G401.6 (cell line): ENCODE measurements around the gene MFAP5.
"Not testable (repeated sequence)": the region's sequence is repeated elsewhere in the genome, so short reads cannot be mapped to it uniquely, and the experiment has no call there.

Source experiments
- FAIRE-seq: peaks from 2 replicates; lab custom pipeline; 2012; peaks lifted over from hg19 to GRCh38; lab: Jason Lieb, UNC

MFAP5 gene

DNA sequence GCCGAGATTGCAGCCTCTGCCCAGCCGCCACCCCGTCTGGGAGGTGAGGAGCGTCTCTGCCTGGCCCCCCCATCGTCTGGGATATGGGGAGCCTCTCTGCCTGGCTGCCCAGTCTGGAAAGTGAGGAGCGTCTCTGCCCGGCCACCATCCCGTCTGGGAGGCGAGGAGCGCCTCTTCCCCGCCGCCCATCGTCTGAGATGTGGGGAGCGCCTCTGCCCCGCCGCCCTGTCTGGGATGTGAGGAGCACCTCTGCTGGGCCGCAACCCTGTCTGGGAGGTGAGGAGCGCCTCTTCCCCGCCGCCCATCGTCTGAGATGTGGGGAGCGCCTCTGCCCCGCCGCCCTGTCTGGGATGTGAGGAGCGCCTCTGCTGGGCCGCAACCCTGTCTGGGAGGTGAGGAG, 37.9 kb downstream of the MFAP5 start:
- FAIRE-seq, result not testable (repeated sequence)

DNA sequence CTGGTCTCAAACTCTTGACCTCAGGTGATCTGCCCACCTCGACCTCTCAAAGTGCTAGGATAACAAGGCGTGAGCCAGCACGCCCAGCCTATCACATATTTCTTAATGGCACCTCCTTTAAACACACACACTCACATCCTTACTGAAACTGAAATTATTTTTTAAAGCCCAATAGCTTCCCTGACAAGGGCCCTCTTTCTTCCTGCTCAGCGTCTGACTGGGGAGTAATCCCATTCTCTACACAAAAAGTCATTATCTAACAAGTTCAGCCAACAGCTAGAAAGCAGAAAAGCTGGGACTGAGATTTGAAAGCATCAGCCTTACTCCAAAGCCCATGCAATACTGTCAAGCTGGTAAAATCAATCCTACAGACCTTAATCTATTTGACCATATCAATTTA, 40.0 kb downstream of the MFAP5 start:
- no peak for FAIRE-seq

- FAIRE-seq, result no peak
These were observed 47.4 kb downstream of the MFAP5 start for GRCh38 chr12:8615206-8615605.

DNA sequence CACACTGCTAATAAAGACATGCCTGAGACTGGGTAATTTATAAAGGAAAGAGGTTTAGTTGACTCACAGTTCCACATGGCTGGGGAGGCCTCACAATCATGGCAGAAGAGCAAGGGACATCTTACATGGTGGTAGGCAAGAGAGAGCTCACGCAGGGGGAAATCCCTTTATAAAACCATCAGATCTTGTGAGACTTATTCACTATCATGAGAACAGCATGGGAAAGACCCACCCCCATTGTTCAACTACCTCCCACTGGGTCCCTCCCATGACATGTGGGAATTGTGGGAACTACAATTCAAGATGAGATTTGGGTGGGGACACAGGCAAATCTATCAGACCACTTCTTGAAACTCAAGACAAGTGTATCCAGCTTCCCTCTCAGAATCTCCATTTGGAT, 48.7 kb downstream of the MFAP5 start:
- FAIRE-seq, result not testable (repeated sequence)

GRCh38 chr12:8612629-8613028, 50.0 kb downstream of the MFAP5 start, which contains the start of gene AICDA:
AICDA (minus strand) TSS chr12:8612859; CDS start chr12:8612767, 92 bp downstream.
- no peak for FAIRE-seq

GRCh38 chr12:8609061-8609570, 53.5 kb downstream of the MFAP5 start:
- peak; percentile 77 for FAIRE-seq

DNA sequence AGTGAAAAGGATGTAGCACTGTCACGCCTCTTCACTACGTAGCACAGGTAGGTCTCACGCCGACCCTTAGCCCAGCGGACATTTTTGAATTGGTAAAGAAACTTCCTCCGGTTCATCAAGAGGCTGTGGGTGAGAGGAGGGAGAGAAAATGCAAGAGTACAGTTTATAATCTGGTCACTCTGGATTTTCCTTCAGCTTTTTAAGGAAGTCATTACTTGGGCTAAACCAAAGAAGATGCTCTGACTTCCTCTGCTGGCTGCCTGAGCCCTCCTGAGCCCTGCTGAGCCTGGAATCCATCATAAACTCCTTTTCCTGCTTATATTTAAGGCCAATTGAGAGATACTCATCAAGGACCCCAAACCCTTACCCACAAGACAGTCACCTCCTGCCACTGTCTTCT, 55.7 kb downstream of the MFAP5 start:
- no peak for FAIRE-seq

GRCh38 chr12:8605057-8605456, 57.6 kb downstream of the MFAP5 start:
- FAIRE-seq, result no peak

DNA sequence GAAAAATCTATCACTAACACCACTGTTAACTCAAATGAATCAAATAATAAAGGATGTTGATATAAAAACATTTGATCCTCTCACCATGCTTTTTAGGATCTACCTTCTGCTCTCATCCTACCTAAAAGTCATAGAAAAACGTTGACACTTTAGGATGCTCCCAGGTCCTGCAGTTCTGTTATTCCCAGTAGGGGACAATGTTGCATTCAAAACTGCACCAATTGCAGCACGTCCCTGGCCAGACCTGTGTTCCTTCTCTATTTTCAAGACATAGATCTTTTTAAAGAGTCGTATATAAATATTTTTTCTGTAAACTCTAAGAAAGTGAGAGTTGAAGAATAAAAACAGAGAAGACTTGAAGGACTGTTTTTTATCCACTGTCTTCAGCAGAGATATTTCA, 58.8 kb downstream of the MFAP5 start:
- FAIRE-seq, result no peak

DNA sequence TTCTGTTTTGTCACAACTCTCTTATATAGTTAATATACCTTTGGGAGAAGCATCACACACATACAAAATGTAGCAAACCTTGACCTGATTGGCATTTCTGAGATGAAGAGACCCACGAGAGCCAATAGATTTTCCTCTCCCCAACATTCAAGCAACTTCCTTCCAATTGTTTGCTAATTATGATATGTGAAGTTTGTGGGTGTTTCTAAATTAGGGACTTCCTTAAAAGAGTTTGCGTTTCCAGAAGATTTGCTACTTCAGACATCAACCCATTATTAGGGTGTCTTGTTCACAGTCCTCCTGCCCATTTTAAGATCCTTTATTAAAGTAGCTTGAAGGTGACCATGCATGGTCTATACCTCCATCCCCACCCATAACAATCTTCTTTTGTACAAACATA, 59.3 kb downstream of the MFAP5 start:
- FAIRE-seq, result no peak

- FAIRE-seq, result no peak
These were observed 66.1 kb downstream of the MFAP5 start for GRCh38 chr12:8596561-8596960.
